Endodermal cell (in vitro differentiated cells): ENCODE measurements around the gene ACOX3. TPM values are rescaled to one million over a fixed set of nuclear protein-coding genes. Genes with fewer than 3 reads are reported as not detected.

Experiments used
- DNase-seq: peaks from one replicate; pipeline ENCODE4 v3.0.0-alpha.2; 2017
- H3K27ac ChIP-seq: 2 replicates; pipeline ENCODE4 v1.5.1; 2013; ENCODE audit warnings: mild to moderate bottlenecking, low read depth, low read length, moderate library complexity
- H3K27me3 ChIP-seq: 2 replicates; pipeline ENCODE4 v1.6.1; 2013; ENCODE audit warnings: mild to moderate bottlenecking, low read length, moderate library complexity; ENCODE audit not compliant: insufficient read depth, control insufficient read depth, poor library complexity, severe bottlenecking
- H3K36me3 ChIP-seq: 2 replicates; pipeline ENCODE4 v1.7.0; 2013; ENCODE audit warnings: mild to moderate bottlenecking, low read length, moderate library complexity; ENCODE audit not compliant: control insufficient read depth, insufficient read depth
- H3K4me1 ChIP-seq: one replicate; pipeline ENCODE4 v1.7.0; 2013; ENCODE audit warnings: low read length; ENCODE audit not compliant: control insufficient read depth, insufficient read depth
- H3K4me3 ChIP-seq: 2 replicates; pipeline ENCODE4 v1.5.1; 2013; ENCODE audit warnings: mild to moderate bottlenecking, low read length, moderate library complexity
- H3K9ac ChIP-seq: 2 replicates; pipeline ENCODE4 v1.6.1; 2013; ENCODE audit warnings: mild to moderate bottlenecking, low read length, moderate library complexity; ENCODE audit not compliant: poor library complexity, severe bottlenecking; ENCODE audit errors: extremely low read depth
- H3K9me3 ChIP-seq: 2 replicates; pipeline ENCODE4 v1.6.1; 2013; ENCODE audit warnings: mild to moderate bottlenecking, low read length, moderate library complexity; ENCODE audit not compliant: control insufficient read depth
- H3K27ac Mint-ChIP-seq: 2 replicates; pipeline ENCODE4 v1.8.0; 2020; ENCODE audit warnings: mixed read lengths
- H3K27me3 Mint-ChIP-seq: 2 replicates; pipeline ENCODE4 v1.8.0; 2021; ENCODE audit warnings: mild to moderate bottlenecking, mixed read lengths; ENCODE audit not compliant: insufficient read depth
- H3K36me3 Mint-ChIP-seq: 2 replicates; pipeline ENCODE4 v1.8.0; 2020; ENCODE audit warnings: low read depth, mixed read lengths
- H3K4me1 Mint-ChIP-seq: 2 replicates; pipeline ENCODE4 v1.8.0; 2020; ENCODE audit warnings: mixed read lengths
- H3K4me3 Mint-ChIP-seq: 2 replicates; pipeline ENCODE4 v1.8.0; 2020; ENCODE audit warnings: mild to moderate bottlenecking, moderate library complexity, mixed read lengths
- H3K9me3 Mint-ChIP-seq: 2 replicates; pipeline ENCODE4 v1.8.0; 2020; ENCODE audit warnings: mild to moderate bottlenecking, mixed read lengths
- CTCF ChIP-seq: fragments of 200-600 bp; sonication (generic); conservative IDR thresholded peaks from 2 replicates; pipeline ENCODE4 v1.5.0; 2021; ENCODE audit warnings: antibody characterized with exemption, mild to moderate bottlenecking
- WGBS, 2 experiments: methylation state at CpG; one replicate each; pipeline versions ENCODE4 v1.1.5 to v1.1.7; 2013; ENCODE audit warnings: missing lambda C conversion rate in 2 of 2, mixed read lengths in 1 of 2; ENCODE audit not compliant: insufficient coverage in 1 of 2, insufficient read length in 1 of 2; 5-methylcytosine and 5-hydroxymethylcytosine counted together
- total RNA-seq, 2 donors: library from RNA; stranded (reverse); fragmentation: NEBNext Ultra II Directional in 1 of 2; extraction: Animal tissue kit (Norgen Biotek cat#: 25700) in 1 of 2; gene quantifications; 2 replicates in 1 of 2; 3 replicates in 1 of 2; pipeline ENCODE4 v1.2.1, GENCODE V29; 2021

The ACOX3 gene
- total RNA-seq, 2 donors from 2014 or later, result 55.1 to 146 TPM

DNA sequence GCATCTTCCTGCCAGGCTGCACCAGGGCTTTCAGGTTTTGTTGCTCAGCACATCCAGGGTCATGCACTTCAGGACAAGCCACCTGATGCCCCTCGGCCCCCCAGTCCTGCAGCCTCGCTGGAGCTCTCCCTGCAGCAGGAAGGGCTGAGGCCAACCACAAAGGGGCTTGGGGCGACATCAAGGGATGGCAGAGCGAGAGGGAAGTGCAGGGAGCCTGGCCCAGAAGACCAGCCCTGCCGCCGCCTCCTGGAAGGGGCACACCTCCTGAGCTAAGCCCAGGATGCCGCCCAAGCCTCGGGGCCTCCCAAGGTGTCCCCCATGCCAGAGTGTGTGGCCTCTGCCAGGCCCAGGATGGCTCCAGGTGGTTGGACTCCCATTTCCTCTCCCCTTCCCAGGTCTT lies 37.2 kb upstream of the ACOX3 start:
- H3K4me3 ChIP-seq, result no peak overlapping the region
- H3K36me3 ChIP-seq, result peaks cover 28% of the 10 kb centered on the region
- no peak overlapping the region for H3K27ac ChIP-seq
- DNase-seq, result no peak
- no peak overlapping the region for H3K9ac ChIP-seq
- H3K27ac Mint-ChIP-seq, result no peak overlapping the region
- H3K4me1 Mint-ChIP-seq, result peaks cover 28% of the 10 kb centered on the region
- TF ChIP-seq CTCF, result no peak
- H3K36me3 Mint-ChIP-seq, result peaks cover 23% of the 10 kb centered on the region
- H3K27me3 Mint-ChIP-seq, result no peaks in the 10 kb centered on the region
- H3K9me3 Mint-ChIP-seq, result no peaks in the 10 kb centered on the region
- peaks cover 9% of the 10 kb centered on the region for H3K4me1 ChIP-seq
- no peaks in the 10 kb centered on the region for H3K27me3 ChIP-seq
- H3K9me3 ChIP-seq, result no peaks in the 10 kb centered on the region
- H3K4me3 Mint-ChIP-seq, result no peak overlapping the region
- WGBS, 2 experiments, result 93 to 96% methylated on average over 8 of the region's 8 CpGs

DNA sequence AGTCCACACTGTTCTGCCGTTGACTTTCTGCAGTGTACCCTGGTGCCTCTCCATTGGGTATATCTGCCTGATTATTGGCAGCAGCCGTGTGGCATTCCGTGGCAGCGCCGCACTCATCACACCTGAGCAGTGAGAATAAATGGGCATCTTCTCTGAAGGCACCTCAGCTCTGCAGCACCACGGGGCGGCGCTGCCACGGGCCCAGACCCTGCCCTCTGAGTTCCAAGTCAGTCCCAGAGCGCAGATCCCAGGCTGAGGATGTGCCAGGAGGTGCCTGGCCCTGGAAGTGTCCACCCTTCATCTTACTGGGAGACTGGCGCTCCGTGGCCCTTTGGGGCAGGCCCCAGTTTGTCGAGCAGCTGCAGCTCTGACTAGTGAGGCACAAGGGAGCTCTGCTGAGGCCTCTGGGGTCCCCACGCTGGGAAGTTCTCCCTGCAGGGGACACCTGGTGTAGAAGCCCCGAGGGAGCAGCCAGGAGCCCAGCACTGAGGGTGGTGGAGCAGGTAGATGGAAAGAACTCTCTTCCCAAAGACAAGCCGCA lies 36.6 kb upstream of the ACOX3 start:
- no peak for DNase-seq
- Mint-ChIP-seq H3K9me3 (no peaks in the 10 kb centered on the region), H3K27ac (no peak overlapping the region), H3K27me3 (no peaks in the 10 kb centered on the region), H3K4me3 (no peak overlapping the region), H3K4me1 (peaks cover 24% of the 10 kb centered on the region), H3K36me3 (peaks cover 23% of the 10 kb centered on the region)
- Histone ChIP-seq H3K36me3 (peaks cover 29% of the 10 kb centered on the region), H3K27ac (no peak overlapping the region), H3K9me3 (no peaks in the 10 kb centered on the region), H3K4me1 (peaks cover 8% of the 10 kb centered on the region), H3K4me3 (no peak overlapping the region), H3K9ac (no peak overlapping the region), H3K27me3 (no peaks in the 10 kb centered on the region)
- no peak for TF ChIP-seq CTCF
- 94 to 98% methylated on average over 14 to 16 of the region's 16 CpGs for WGBS, 2 experiments

DNA sequence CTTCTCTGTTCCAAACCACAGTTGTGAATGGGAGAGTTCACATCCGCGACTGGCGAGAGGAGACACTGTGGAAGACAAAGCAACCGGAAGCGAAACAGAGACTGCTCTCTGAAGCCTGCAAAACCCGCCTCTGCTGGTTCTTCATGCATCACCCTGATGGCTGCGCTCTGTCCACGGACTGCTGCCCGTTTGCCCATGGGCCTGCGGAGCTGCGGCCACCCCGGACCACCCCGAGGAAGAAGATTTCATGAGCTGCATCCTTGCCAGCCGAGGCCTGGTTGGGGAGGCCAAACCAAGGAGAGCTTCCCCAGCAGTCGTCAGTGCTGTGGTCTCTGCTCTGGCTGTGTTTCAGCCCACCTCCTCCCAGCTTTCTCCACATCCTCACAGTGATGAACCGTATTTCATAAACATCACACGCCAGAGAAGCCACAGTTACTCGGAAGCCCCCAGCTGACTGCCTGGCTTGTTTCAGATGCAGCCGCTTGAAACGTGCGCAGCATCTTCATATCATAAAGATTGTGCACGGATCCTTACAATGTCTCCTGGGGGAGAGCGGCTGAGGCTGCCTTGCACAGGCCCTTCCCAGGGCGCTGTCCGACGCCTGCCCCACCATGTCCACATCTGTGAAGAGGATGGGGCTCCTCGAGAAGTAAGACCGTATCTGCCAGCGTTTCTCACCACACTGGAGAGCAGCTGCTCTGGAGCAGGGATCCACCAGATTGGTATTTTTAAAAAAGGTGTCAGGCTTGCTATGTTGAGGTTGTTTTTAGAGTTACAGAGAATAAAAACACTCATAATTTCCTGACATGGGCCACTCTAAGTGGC lies 35.4 kb upstream of the ACOX3 start:
- Mint-ChIP-seq H3K27me3 (no peaks in the 10 kb centered on the region), H3K36me3 (peaks cover 27% of the 10 kb centered on the region), H3K27ac (no peak overlapping the region), H3K4me3 (no peak overlapping the region), H3K4me1 (peaks cover 12% of the 10 kb centered on the region), H3K9me3 (no peaks in the 10 kb centered on the region)
- TF ChIP-seq CTCF, result no peak
- Histone ChIP-seq H3K27me3 (no peaks in the 10 kb centered on the region), H3K36me3 (peaks cover 41% of the 10 kb centered on the region), H3K4me1 (no peaks in the 10 kb centered on the region), H3K27ac (no peak overlapping the region), H3K9ac (no peak overlapping the region), H3K4me3 (no peak overlapping the region), H3K9me3 (no peaks in the 10 kb centered on the region)
- 95 to 97% methylated on average over 21 to 29 of the region's 29 CpGs for WGBS, 2 experiments
- DNase-seq, result no peak
